Fibroblast of skin of right biceps (primary cell): ENCODE data around the gene WDR91.
"Not testable (repeated sequence)": the region's sequence is repeated elsewhere in the genome, so short reads cannot be mapped to it uniquely, and the experiment has no call there.

Experiments
- DNase-seq: peaks from one replicate; pipeline ENCODE4 v3.0.0-alpha.2; 2013

Gene WDR91

GRCh38 chr7:135211179-135211945 lies at the start of gene WDR91:
Gene WDR91, minus strand, starts transcription at chr7:135211526. Its CDS starts 24 bp downstream, at chr7:135211502.
- peak; percentile 90 for DNase-seq

GRCh38 chr7:135260470-135260869 lies 49.1 kb upstream of the WDR91 start:
- DNase-seq, result no peak

GRCh38 chr7:135259702-135260101 lies 48.4 kb upstream of the WDR91 start:
- no peak for DNase-seq

GRCh38 chr7:135258585-135258984 lies 47.3 kb upstream of the WDR91 start:
- no peak for DNase-seq

- no peak for DNase-seq
Observed at GRCh38 chr7:135257790-135258189, 46.5 kb upstream of the WDR91 start.

GRCh38 chr7:135253851-135254771 lies 42.8 kb upstream of the WDR91 start:
- peak; percentile 74 for DNase-seq

- no peak for DNase-seq
Observed at GRCh38 chr7:135251496-135252391, 40.4 kb upstream of the WDR91 start.

- DNase-seq, result no peak
Observed at GRCh38 chr7:135248546-135248945, 37.2 kb upstream of the WDR91 start.

- no peak for DNase-seq
Observed at GRCh38 chr7:135247746-135248471, 36.6 kb upstream of the WDR91 start.

GRCh38 chr7:135246191-135246825 lies 35.0 kb upstream of the WDR91 start:
- no peak for DNase-seq

GRCh38 chr7:135245226-135246190 lies 34.2 kb upstream of the WDR91 start:
- no peak for DNase-seq

- no peak for DNase-seq
Observed at GRCh38 chr7:135242096-135242684, 30.9 kb upstream of the WDR91 start.

- no peak for DNase-seq
Observed at GRCh38 chr7:135240441-135240840, 29.1 kb upstream of the WDR91 start.

GRCh38 chr7:135239263-135239662 lies 27.9 kb upstream of the WDR91 start:
- no peak for DNase-seq

GRCh38 chr7:135238112-135238744 lies 26.9 kb upstream of the WDR91 start:
- DNase-seq, result no peak

GRCh38 chr7:135236727-135237126 lies 25.4 kb upstream of the WDR91 start:
- no peak for DNase-seq

- DNase-seq, result no peak
Observed at GRCh38 chr7:135235841-135236240, 24.5 kb upstream of the WDR91 start.

GRCh38 chr7:135234727-135235126 lies 23.4 kb upstream of the WDR91 start:
- no peak for DNase-seq

GRCh38 chr7:135234095-135234494 lies 22.8 kb upstream of the WDR91 start:
- not testable (repeated sequence) for DNase-seq
